Activated naive CD8-positive, alpha-beta T cell treated with anti-CD3 and anti-CD28 coated beads, Interleukin-2, amount 50 U/mL, for 16 hours (primary cell): Measurements from ENCODE around the gene KIDINS220.

Experiments
- DNase-seq: peaks from one replicate; pipeline ENCODE4 v3.0.0-alpha.2; 2020; ENCODE audit warnings: low read depth, low spot score

KIDINS220 gene

GRCh38 chr2:8836971-8837794, at the start of gene KIDINS220:
Gene KIDINS220 (minus strand): TSS chr2:8837613. CDS start chr2:8827093, 10,520 bp downstream.
- peak; percentile 58 for DNase-seq

DNA sequence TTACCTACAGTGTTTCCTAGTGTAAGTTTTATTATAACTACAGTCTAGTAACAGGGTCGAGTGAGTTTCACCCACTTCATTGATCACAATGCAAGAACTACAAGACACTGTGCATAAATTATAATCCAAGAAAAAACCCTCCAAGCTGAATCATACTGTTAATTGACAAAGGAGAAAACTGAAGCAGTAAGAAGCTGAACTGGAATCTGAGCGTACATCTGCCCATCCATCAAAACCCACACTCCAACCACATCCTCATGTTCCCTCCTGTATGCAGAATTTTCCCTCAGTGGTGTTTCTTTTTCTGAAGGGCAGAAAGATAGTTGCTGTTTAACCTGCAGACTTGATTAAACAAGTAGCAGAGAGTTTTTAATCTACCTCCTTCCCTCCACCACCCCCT, 49.5 kb upstream of the KIDINS220 start:
- DNase-seq: no peak

GRCh38 chr2:8886202-8886518, 48.7 kb upstream of the KIDINS220 start:
- no peak for DNase-seq

GRCh38 chr2:8885449-8886201, 48.2 kb upstream of the KIDINS220 start:
- no peak for DNase-seq

GRCh38 chr2:8884812-8885211, 47.4 kb upstream of the KIDINS220 start:
- DNase-seq: no peak

DNA sequence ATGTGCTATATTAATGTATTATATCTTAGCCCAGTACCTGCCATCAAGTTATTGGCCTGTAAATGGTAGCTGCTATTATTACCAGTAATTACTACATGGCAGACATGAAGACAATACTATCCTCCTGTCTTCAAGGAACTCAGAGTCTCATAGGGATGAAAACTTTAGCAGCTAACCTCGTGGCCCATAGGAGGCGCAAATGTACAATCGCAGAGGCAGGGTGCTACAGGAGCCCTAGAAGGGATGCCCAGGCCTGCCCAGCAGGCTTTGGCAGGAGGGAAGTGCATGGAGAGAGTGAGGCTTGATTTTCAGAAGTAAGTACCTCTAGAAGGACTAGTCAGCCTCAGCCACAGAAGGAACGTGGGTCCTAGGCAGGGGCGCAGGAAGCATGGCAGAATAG, 44.7 kb upstream of the KIDINS220 start:
- DNase-seq: no peak

- DNase-seq: no peak
Observed at GRCh38 chr2:8877894-8878293, 40.5 kb upstream of the KIDINS220 start.

- DNase-seq: no peak
Observed at GRCh38 chr2:8877332-8877731, 39.9 kb upstream of the KIDINS220 start.

DNA sequence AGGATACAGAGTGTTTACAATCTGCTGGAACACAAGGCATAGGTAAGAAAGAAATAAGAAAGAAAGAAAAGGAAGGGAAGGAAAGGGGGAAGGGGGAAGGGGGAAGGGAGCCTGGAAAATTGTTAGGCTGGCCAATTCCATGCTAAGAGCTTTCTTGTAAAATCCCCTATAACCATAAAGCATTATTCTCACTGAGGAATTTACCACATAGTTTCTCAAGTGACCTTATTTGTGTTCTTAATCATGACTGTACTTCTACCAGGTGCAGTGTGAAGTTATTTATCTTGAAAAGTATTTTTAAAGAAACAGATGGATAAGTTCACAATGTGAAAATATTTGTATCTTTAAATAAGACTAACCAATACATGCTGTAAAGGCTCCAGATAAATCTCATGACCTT, 39.2 kb upstream of the KIDINS220 start:
- no peak for DNase-seq

DNA sequence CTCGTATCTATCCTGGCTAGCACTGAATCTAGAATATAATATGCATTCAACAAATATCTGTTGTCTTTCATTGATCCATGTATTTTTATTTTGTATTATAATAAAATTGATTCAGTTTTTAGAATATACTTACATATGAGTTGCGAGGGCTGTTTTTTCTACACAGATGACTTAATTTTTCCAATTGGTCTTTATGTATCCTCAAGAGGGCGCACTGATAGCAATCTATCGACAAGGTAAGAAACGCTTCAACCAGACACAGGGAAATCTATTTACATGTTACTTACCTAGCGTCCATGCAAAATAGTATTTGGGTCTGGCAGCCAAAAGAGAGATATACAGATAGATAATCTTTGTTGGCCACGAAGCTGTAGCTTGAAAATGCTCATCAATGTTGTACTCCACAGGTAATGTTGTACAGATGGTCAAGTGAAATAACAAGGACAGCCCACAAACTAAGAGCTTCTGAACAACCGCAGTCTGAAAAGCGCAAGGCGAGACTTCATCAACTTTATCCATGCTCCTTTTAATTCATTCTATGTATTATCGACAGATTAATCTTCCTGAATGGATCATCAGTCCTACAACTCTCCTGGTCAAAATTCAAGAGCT, 35.5 kb upstream of the KIDINS220 start:
- no peak for DNase-seq

DNA sequence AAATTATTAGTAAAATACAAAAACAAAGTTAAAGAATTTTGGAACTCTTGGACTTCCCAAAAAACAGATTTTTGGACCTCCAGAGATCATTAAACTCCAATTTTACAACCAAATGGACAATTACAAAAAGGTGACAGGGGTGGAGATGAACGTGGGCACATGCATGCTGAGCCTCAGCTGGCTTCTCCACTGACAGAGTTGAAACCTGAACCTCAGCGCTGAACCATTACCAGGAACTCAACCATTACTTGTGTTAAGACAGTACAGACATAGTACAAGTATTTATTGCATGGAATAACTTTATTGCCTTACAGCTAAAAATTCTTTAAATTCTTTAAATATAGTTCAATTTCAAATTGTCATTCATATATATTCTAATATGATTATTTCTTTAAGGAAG, 33.0 kb upstream of the KIDINS220 start:
- DNase-seq: no peak

DNA sequence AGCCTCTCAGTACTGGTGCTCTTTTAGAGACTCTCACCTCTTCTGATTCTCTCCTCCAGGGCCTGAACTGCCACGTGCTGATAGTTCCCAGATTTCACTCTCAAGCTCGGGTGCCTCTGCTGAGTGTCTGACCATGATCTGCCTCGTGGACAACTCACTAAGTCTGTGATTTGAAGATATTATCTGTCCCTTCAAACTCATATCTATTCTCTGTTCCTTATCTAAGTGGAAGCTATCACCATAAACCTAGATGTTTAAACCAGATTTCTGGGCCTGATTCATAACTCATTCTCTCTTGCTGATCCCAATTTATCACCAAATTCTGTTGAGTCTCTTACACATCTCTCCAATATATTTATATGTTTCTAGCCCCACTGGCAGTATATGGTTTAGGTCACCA, 29.9 kb upstream of the KIDINS220 start:
- DNase-seq: no peak

- DNase-seq: no peak
Observed at GRCh38 chr2:8863331-8863953, 26.0 kb upstream of the KIDINS220 start.

- no peak for DNase-seq
Observed at GRCh38 chr2:8862230-8862629, 24.8 kb upstream of the KIDINS220 start.

- DNase-seq: no peak
Observed at GRCh38 chr2:8861797-8862196, 24.4 kb upstream of the KIDINS220 start.

DNA sequence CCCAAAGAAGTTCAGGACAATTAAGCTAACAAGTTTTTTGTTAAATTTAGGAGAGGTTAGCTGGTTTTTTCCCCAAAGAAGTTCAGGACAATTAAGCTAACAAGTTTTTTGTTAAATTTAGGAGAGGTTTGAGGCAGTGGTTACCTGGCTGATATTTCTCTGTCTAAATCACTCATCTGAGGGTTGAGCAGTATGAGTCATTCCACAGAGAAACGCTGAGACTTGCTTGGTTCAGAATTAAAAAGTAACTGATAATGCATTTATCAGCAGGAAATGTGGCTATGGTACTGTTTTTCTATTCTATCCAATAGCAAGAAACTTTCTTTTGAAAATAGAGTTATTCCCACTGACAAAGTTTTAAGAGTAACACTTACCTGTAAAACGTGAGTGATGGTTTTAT, 22.8 kb upstream of the KIDINS220 start:
- no peak for DNase-seq

DNA sequence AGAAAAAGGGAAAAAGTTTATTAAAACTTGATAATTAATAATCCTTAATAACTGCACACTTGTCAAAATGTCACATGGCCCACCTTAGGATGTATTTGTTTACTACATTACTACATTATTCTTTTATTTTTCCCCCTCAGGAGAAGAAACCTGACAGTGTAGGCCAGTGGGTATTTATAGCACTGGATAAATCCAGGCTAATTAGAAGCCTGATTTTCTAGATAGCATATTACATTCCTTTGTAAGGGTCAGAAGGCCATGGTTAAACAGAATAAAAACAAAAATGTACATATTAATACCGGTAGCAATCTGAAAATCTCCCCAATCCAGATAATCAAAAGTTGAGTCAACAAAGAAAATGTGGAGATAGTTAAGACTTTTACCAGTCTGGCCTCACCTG, 21.5 kb upstream of the KIDINS220 start:
- no peak for DNase-seq

DNA sequence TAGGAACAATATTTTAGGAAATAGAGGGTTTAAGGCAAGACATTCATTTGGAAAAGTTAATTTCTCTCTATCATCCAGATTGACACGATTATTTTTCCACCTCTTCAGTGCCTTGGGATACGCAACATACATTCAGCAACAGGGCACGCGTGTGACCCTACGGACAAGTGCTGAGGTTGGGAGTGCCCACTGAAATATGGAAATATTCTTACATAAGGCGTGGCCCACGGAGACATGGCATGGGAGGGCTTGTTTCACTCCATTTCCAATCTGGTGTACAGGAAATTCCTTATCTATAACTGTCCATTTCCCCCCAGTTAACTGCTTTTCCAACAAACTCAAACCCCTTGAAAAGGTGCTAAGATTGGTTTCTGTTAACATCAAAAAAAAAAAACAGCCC, 20.9 kb upstream of the KIDINS220 start:
- no peak for DNase-seq

DNA sequence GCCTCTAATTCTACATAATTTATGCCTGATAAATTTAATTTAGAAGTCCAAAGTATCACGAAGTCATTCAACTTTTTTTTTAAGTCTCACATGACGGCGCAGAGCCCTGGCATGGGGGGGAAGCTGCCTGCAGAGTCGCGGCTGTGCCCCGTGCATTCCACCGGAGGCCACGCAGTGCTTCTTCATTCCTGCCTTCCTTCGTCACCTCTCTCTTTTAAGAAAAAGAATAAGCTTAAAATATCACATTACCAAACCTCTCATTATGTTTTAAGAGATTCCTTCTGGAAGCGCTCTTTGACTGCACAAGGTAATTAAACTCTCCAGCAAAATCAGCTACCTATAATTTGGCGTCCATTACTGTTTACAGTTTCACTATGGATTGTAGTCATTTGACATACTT, 20.3 kb upstream of the KIDINS220 start:
- DNase-seq: no peak

GRCh38 chr2:8856176-8856575, 18.8 kb upstream of the KIDINS220 start:
- no peak for DNase-seq

DNA sequence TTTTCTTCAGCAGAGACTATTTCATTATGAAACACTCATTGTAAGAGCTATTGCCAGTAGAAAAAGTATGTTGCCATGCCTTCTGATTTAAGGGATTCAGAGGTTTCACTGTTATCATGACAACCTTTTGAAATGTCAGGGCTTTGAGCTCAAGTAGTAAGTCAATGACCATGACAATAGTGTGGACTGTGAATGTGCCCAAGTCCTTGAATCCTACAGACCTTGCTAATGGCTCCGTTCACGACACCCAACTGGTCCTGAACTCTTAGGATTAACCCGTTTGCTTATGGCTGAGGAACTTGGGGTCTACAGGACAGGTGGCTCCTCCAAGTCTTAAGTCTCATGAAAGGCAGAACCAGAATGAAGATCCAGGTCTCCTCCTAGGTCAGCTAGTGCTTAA, 17.6 kb upstream of the KIDINS220 start:
- no peak for DNase-seq

DNA sequence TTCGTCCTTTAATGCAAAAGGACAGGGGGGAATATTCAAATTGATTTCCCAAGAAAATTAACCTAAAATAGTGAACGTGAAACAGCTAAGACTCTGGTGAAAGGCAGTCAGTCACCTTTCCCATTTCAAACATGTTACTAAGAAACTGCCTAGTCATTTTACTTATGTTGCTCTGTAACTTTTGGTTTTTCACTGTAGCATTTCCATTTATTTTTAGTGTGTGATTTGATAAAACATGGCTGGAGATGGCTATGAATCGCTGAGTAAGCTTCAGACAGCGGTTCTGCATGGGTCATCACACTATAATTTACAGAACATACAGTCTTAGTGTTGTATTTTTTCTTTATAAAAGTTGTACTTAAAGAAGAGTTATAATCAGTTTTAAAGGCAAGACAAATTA, 16.0 kb upstream of the KIDINS220 start:
- no peak for DNase-seq
